Smooth muscle cell (in vitro differentiated cells): ENCODE data around the gene ENTHD1. TPM values are rescaled to one million over a fixed set of nuclear protein-coding genes. Genes with fewer than 3 reads are reported as not detected.

ENCODE experiments used
- DNase-seq: peaks from one replicate; lab custom pipeline; 2025; ENCODE audit not compliant: unreplicated experiment; lab: John Stamatoyannopoulos, UW
- H2AFZ ChIP-seq: fragments of 200-600 bp; sonication (generic); 2 replicates; pipeline ENCODE4 v1.6.0; 2016; ENCODE audit warnings: antibody characterized with exemption, low read depth, mild to moderate bottlenecking
- H3F3A ChIP-seq: fragments of 200-600 bp; sonication (generic); 2 replicates; pipeline ENCODE4 v1.6.0; 2017; ENCODE audit warnings: antibody characterized with exemption, low read depth
- H3K27ac ChIP-seq: fragments of 200-600 bp; sonication (generic); 2 replicates; pipeline ENCODE4 v1.5.1; 2016; ENCODE audit warnings: low read depth, mild to moderate bottlenecking
- H3K27me3 ChIP-seq: fragments of 200-600 bp; sonication (generic); 2 replicates; pipeline ENCODE4 v1.6.1; 2016; ENCODE audit warnings: low read depth, mild to moderate bottlenecking
- H3K36me3 ChIP-seq: fragments of 200-600 bp; sonication (generic); 2 replicates; pipeline ENCODE4 v1.5.1; 2016; ENCODE audit warnings: low read depth
- H3K4me1 ChIP-seq: fragments of 200-600 bp; sonication (generic); 2 replicates; pipeline ENCODE4 v1.5.1; 2016; ENCODE audit warnings: low read depth
- H3K4me2 ChIP-seq: fragments of 200-600 bp; sonication (generic); 2 replicates; pipeline ENCODE4 v1.6.0; 2016; ENCODE audit warnings: mild to moderate bottlenecking
- H3K4me3 ChIP-seq: fragments of 200-600 bp; sonication (generic); 2 replicates; pipeline ENCODE4 v1.5.1; 2016; ENCODE audit warnings: mild to moderate bottlenecking
- H3K79me2 ChIP-seq: fragments of 200-600 bp; sonication (generic); 2 replicates; pipeline ENCODE4 v1.6.0; 2016; ENCODE audit warnings: low read depth, mild to moderate bottlenecking
- H3K9ac ChIP-seq: fragments of 200-600 bp; sonication (generic); 2 replicates; pipeline ENCODE4 v1.6.0; 2016; ENCODE audit warnings: low read depth
- H3K9me3 ChIP-seq: fragments of 200-600 bp; sonication (generic); replicated peaks from 2 replicates; pipeline ENCODE4 v1.5.1; 2016; ENCODE audit warnings: low read depth
- H4K20me1 ChIP-seq: fragments of 200-600 bp; sonication (generic); 2 replicates; pipeline ENCODE4 v1.6.0; 2016; ENCODE audit warnings: low read depth
- WGBS: methylation state at CpG from one replicate; pipeline ENCODE4 v1.1.7; 2016; ENCODE audit warnings: low lambda C conversion rate; 5-methylcytosine and 5-hydroxymethylcytosine counted together
- polyA plus RNA-seq: library from polyadenylated mRNA; unstranded; fragments of >200 nt; fragmentation: Nextera tagmentation; extraction: Ambion mirVana; gene quantifications from 2 replicates; pipeline ENCODE4 v1.2.1, GENCODE V29; 2016
- total RNA-seq: library from RNA; depleted of rRNA; stranded (reverse); fragments of >200 nt; gene quantifications from 2 replicates; pipeline ENCODE4 v1.2.3, GENCODE V29; 2014
- TF ChIP-seq, protein P1 (sequence below): fragments of 200-600 bp; sonication (generic); IDR thresholded peaks from 2 replicates; pipeline ENCODE4 v1.5.1; 2017; ENCODE audit warnings: borderline replicate concordance, mild to moderate bottlenecking, antibody characterized with exemption; ENCODE audit not compliant: insufficient read depth, poor library complexity, severe bottlenecking

ENTHD1 gene
- total and polyA plus RNA-seq, 2 experiments from 2014 or later = not detected

- H3K27ac ChIP-seq = no peak overlapping the region
- peaks cover 32% of the 10 kb centered on the region for H3K27me3 ChIP-seq
- H3K4me1 ChIP-seq = peaks cover 21% of the 10 kb centered on the region
- H3K79me2 ChIP-seq = no peaks in the 10 kb centered on the region
- no peak for DNase-seq
- no peak overlapping the region for H2AFZ ChIP-seq
- no peaks in the 10 kb centered on the region for H3K9me3 ChIP-seq
- no peaks in the 10 kb centered on the region for H3K36me3 ChIP-seq
- no peak overlapping the region for H3K4me3 ChIP-seq
- 81% methylated on average over 2 of the region's 2 CpGs for WGBS
- H3F3A ChIP-seq = no peaks in the 10 kb centered on the region
- TF ChIP-seq, protein P1, sequence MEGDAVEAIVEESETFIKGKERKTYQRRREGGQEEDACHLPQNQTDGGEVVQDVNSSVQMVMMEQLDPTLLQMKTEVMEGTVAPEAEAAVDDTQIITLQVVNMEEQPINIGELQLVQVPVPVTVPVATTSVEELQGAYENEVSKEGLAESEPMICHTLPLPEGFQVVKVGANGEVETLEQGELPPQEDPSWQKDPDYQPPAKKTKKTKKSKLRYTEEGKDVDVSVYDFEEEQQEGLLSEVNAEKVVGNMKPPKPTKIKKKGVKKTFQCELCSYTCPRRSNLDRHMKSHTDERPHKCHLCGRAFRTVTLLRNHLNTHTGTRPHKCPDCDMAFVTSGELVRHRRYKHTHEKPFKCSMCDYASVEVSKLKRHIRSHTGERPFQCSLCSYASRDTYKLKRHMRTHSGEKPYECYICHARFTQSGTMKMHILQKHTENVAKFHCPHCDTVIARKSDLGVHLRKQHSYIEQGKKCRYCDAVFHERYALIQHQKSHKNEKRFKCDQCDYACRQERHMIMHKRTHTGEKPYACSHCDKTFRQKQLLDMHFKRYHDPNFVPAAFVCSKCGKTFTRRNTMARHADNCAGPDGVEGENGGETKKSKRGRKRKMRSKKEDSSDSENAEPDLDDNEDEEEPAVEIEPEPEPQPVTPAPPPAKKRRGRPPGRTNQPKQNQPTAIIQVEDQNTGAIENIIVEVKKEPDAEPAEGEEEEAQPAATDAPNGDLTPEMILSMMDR = no peak
- no peaks in the 10 kb centered on the region for H4K20me1 ChIP-seq
- no peak overlapping the region for H3K9ac ChIP-seq
- H3K4me2 ChIP-seq = no peak overlapping the region
Measured at GRCh38 chr22:39931251-39931650, 37.7 kb upstream of the ENTHD1 start.

- TF ChIP-seq, protein P1 = no peak
- Histone ChIP-seq H3K79me2 (no peaks in the 10 kb centered on the region), H3F3A (no peaks in the 10 kb centered on the region), H3K9ac (no peak overlapping the region), H4K20me1 (no peaks in the 10 kb centered on the region), H3K4me2 (no peak overlapping the region), H3K27ac (no peak overlapping the region), H3K36me3 (no peaks in the 10 kb centered on the region), H3K9me3 (no peaks in the 10 kb centered on the region), H3K27me3 (peaks cover 26% of the 10 kb centered on the region), H3K4me3 (no peak overlapping the region), H2AFZ (no peak overlapping the region), H3K4me1 (peaks cover 6% of the 10 kb centered on the region)
- no peak for DNase-seq
- WGBS = 56% methylated on average over 4 of the region's 4 CpGs
Measured at GRCh38 chr22:39928536-39929520, 35.3 kb upstream of the ENTHD1 start.

- Histone ChIP-seq H3K9ac (no peak overlapping the region), H2AFZ (no peak overlapping the region), H3K27ac (no peak overlapping the region), H3K4me2 (no peak overlapping the region), H3K36me3 (no peaks in the 10 kb centered on the region), H4K20me1 (no peaks in the 10 kb centered on the region), H3K4me3 (no peak overlapping the region), H3K27me3 (peaks cover 22% of the 10 kb centered on the region), H3K79me2 (no peaks in the 10 kb centered on the region), H3K4me1 (no peaks in the 10 kb centered on the region), H3K9me3 (no peaks in the 10 kb centered on the region), H3F3A (no peaks in the 10 kb centered on the region)
- WGBS = 79% methylated on average over 7 of the region's 7 CpGs
- no peak for DNase-seq
- TF ChIP-seq, protein P1 = no peak
Measured at GRCh38 chr22:39927544-39927943, 34.0 kb upstream of the ENTHD1 start.
